ENCODE results near the gene CLCN7.
A peak's percentile ranks its signal among the peaks of the same experiment; 100 is the strongest.
"Not testable (repeated sequence)": the region's sequence is repeated elsewhere in the genome, so short reads cannot be mapped to it uniquely, and the experiment has no call there.

The CLCN7 gene

DNA sequence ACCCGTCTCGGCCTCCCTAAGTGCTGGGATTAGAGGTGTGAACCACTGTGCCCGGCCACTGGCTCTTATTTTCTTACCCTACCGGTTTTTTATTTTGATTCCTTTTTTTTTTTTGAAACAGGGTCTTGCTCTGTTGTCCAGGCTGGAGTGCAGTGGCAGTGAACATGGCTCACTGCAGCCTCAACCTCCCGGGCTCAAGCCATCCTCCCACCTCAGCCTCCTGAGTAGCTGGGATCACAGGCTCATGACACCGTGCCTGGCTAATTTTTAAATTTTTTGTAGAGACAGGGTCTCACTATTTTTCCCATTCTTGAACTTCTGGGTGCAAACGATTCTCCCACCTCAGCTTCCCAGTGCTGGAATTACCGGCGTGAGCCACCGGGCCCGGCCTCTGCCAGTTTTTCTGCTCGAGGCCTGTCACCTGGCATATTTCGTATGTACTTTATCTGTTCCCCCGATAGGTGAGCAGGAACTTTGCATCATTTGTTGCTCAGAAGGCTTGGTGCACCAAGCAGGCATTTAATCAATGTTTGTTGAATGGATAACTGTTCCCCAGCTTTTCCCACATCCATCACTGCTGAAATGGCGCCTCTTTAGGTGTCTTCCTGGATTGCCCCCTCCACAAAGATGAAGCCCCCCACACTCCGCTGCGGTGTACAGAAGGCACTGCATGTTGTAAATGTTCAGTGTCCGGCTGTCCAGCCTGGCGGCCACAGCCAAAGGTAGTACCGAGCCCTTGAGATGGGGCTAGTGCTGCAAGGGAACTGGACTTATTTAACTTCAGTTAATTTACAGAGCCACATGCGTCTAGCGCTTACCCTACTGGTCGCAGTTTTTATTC, 17.5 kb upstream of the CLCN7 start:
- Histone ChIP-seq H3K36me3 (ENCODE audit: insufficient read depth, low read length) (peaks cover 8% of the 10 kb centered on the region), H3K4me3 (ENCODE audit: low read depth in 1 of 2, low read length in 2 of 2) (peak overlapping the region; percentile 79 to 84), H3K27ac (ENCODE audit: low read depth, low read length) (peak overlapping the region; percentile 85)

DNA sequence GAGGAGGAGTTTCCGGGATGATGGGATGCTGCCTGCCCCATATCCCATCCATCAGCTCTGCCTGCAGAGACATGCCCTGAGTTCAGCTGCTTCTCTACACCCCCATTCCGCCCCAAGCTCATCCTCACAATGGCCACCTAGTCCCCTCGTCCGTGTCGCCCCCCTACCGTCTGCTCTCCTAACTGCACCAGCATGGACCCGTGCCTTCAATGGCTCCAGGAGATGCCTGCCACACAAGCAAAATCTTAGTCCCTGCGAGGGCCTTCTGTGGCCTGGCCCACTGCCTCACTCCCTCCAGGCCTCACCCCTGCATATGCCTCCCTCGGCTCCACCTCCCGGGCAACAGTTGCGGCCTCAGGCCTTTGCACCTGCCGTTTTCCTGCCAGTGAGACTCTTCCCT, 16.5 kb upstream of the CLCN7 start:
- Histone ChIP-seq H3K36me3 (ENCODE audit: insufficient read depth, low read length) (no peaks in the 10 kb centered on the region), H3K4me1 (ENCODE audit: insufficient read depth, low read length) (peaks cover 21% of the 10 kb centered on the region), H3K27me3 (ENCODE audit: control insufficient read depth in 1 of 2, insufficient read depth in 2 of 2, low read length in 2 of 2) (no peaks in the 10 kb centered on the region), H3K27ac (ENCODE audit: low read depth, low read length) (no peak overlapping the region), H3K4me3 (ENCODE audit: low read depth in 1 of 2, low read length in 2 of 2) (no peak overlapping the region), H3K9me3 (ENCODE audit: low read length) (no peaks in the 10 kb centered on the region), H3K9ac (ENCODE audit: low read length) (no peak overlapping the region)

More for the DNA sequence above, 17.5 kb upstream of the CLCN7 start:
- Histone ChIP-seq H3K4me1 (ENCODE audit: insufficient read depth, low read length) (peaks cover 21% of the 10 kb centered on the region), H3K9ac (ENCODE audit: low read length) (no peak overlapping the region), H3K27me3 (ENCODE audit: control insufficient read depth in 1 of 2, insufficient read depth in 2 of 2, low read length in 2 of 2) (no peaks in the 10 kb centered on the region), H3K9me3 (ENCODE audit: low read length) (no peaks in the 10 kb centered on the region)

DNA sequence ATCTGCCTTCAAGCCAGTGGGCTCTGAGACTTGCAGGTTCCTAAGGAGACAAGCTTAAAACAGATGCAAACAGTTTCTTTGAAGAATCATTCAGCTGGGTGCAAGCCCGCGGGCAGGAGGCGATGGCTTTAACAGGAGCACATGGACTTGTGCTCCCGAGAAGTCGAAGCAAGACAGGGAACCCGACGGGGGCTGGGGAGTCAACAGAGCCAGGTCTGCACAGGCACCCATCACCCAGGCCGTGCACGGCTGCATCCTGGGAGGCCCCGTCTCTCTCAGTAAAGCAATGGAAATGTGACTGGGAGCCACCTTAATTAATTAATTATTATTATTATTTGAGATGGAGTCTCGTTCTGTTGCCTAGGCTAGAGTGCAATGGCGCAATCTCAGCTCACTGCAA, 14.2 kb upstream of the CLCN7 start:
- no peak overlapping the region for H3K27ac ChIP-seq (ENCODE audit: low read depth, low read length)
- peaks cover 10% of the 10 kb centered on the region for H3K4me1 ChIP-seq (ENCODE audit: insufficient read depth, low read length)

DNA sequence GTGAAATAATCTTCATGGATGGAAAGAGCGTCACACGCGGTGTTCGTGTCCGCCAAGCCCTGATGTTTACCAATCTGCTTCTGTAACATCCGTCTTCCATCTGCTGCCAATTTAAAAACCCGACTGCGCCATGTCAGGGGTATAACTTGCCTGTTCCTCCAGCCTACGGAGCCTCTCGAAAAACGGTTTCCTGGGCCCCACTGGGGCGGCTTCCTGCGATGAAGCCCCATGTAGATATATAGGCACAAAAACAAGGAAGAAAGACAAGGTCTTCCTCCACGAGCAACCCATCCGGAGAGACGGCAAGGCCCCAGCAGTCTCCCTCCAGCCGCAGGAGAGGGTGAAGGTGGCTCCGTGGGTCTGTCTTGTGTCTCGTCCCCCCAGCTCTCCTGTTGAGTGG, 13.8 kb upstream of the CLCN7 start, which contains the start of gene PTX4:
Gene PTX4, minus strand, starts transcription at position 326 of the 400 bp plus-strand sequence. Its CDS starts 35 bp downstream, at position 291.
- H3K27me3 ChIP-seq (ENCODE audit: control insufficient read depth in 1 of 2, insufficient read depth in 2 of 2, low read length in 2 of 2) = no peaks in the 10 kb centered on the region
- H3K4me3 ChIP-seq (ENCODE audit: low read depth in 1 of 2, low read length in 2 of 2) = no peak within 1 kb of the TSS
- H3K9me3 ChIP-seq (ENCODE audit: low read length) = no peaks in the 10 kb centered on the region
- peaks cover 7% of the 10 kb centered on the region for H3K4me1 ChIP-seq (ENCODE audit: insufficient read depth, low read length)
- H3K27ac ChIP-seq (ENCODE audit: low read depth, low read length) = no peak within 1 kb of the TSS
- H3K9ac ChIP-seq (ENCODE audit: low read length) = no peak within 1 kb of the TSS
- no peaks in the 10 kb centered on the region for H3K36me3 ChIP-seq (ENCODE audit: insufficient read depth, low read length)

More for the DNA sequence above, 14.2 kb upstream of the CLCN7 start:
- Histone ChIP-seq H3K9me3 (ENCODE audit: low read length) (no peaks in the 10 kb centered on the region), H3K9ac (ENCODE audit: low read length) (no peak overlapping the region), H3K27me3 (ENCODE audit: control insufficient read depth in 1 of 2, insufficient read depth in 2 of 2, low read length in 2 of 2) (no peaks in the 10 kb centered on the region), H3K4me3 (ENCODE audit: low read depth in 1 of 2, low read length in 2 of 2) (no peak overlapping the region), H3K36me3 (ENCODE audit: insufficient read depth, low read length) (no peaks in the 10 kb centered on the region)

DNA sequence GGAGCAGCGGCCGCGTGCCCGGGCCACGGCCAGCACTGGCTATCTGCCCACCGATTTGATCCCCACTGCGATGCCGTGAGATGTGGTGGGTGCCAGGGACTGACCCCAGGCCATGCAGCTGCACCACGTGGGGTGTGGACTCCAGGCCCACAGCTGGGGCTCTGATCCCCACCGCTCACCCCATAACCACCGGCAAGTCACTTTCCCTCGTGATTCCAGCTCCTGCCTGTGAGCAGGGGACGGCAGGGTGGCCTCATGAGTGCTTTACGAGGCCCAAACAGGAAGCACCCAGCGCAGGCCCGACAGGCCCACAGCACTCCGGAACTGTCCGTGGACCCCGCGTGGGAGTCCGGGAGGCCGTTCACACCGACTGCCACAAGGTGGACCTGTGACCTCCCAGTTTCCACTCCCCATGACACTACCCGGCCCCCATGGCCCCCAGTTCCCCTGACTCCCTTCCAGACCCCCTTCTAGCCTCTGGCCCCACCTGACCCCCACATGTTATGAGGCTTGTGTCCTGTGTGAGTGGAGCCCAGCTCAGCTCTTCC, 13.3 kb upstream of the CLCN7 start:
- Histone ChIP-seq H3K4me3 (ENCODE audit: low read depth in 1 of 2, low read length in 2 of 2) (no peak overlapping the region), H3K27ac (ENCODE audit: low read depth, low read length) (no peak overlapping the region), H3K9ac (ENCODE audit: low read length) (no peak overlapping the region), H3K9me3 (ENCODE audit: low read length) (no peaks in the 10 kb centered on the region), H3K4me1 (ENCODE audit: insufficient read depth, low read length) (peaks cover 7% of the 10 kb centered on the region), H3K36me3 (ENCODE audit: insufficient read depth, low read length) (no peaks in the 10 kb centered on the region), H3K27me3 (ENCODE audit: control insufficient read depth in 1 of 2, insufficient read depth in 2 of 2, low read length in 2 of 2) (no peaks in the 10 kb centered on the region)

DNA sequence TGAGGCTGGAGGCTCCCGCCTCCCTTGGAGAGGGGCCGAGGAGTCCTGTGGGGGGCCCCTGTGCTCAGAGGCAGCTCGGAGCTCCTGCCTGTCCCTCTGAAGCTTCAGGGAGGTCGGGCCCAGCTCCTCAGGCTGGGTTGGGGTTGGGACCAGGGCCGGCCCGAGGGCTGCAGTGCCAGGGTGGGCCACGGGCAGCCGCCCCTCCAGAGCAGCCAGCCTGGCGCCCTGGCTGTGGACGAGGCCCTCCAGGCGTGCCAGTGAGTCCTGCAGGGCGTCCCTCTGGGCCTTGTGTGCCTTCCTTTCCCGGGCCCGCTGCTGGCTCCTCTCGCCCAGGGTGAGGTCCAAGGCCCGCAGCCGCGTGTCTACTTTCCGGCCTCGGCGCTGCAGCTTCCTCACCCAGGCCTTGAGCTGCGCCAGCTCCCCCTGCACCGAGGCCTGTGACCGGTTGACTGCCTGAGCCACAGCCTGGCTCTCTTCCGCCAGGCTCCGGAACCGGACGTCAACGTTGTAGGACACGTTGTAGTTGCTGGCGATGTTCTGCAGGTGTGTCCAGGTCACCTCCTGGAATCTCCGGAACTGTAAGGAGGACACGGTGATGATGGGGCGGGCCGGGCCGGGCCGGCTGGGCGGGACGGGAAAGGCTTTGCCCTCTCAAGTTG, 12.7 kb upstream of the CLCN7 start:
- H3K9me3 ChIP-seq (ENCODE audit: low read length) = no peaks in the 10 kb centered on the region
- H3K4me1 ChIP-seq (ENCODE audit: insufficient read depth, low read length) = peaks cover 3% of the 10 kb centered on the region
- H3K4me3 ChIP-seq (ENCODE audit: low read depth in 1 of 2, low read length in 2 of 2) = no peak overlapping the region
- no peaks in the 10 kb centered on the region for H3K27me3 ChIP-seq (ENCODE audit: control insufficient read depth in 1 of 2, insufficient read depth in 2 of 2, low read length in 2 of 2)
- H3K27ac ChIP-seq (ENCODE audit: low read depth, low read length) = no peak overlapping the region
- no peak overlapping the region for H3K9ac ChIP-seq (ENCODE audit: low read length)
- H3K36me3 ChIP-seq (ENCODE audit: insufficient read depth, low read length) = no peaks in the 10 kb centered on the region

DNA sequence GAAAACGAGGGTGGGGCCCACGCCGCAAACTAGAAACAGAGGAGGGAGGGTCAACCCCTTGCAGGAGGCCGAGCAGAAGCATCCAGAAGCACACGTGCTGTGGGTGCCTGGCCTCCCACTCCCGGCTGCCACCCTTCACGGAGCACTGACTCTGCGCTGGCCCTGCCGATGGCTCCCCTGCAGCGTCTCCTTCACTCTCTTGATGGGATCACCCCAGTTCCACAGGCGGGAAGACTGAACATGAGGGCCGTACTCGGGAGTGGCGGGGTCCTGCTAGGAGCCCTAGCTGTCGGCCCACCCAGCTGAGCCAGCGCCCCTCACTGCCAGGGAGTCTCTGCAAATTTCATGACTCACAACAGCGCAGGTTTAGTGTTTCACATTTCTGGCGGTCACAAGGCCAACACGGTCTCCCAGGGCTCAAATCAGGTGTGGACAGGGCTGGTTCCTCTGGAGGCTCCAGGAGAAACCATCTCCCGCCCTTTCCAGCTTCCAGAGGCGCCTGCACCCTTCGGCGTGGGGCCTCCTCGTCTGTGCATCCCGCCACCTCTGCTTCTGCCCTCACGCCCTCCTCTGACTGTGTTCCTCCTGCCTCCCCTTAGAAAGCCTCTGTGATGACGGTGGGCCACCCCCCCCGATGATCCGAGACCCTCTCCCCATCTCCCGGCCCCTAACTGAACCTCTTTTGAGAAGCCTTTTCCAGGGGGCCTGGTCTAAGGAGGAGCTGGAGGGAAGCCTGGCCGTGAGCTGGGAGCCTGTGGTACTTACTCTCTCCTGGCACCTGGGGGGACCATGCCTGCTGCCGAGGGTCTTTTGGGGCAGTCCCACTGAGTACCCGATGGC, 11.9 kb upstream of the CLCN7 start:
- Histone ChIP-seq H3K4me1 (ENCODE audit: insufficient read depth, low read length) (no peaks in the 10 kb centered on the region), H3K27ac (ENCODE audit: low read depth, low read length) (no peak overlapping the region), H3K36me3 (ENCODE audit: insufficient read depth, low read length) (no peaks in the 10 kb centered on the region), H3K9me3 (ENCODE audit: low read length) (no peaks in the 10 kb centered on the region), H3K27me3 (ENCODE audit: control insufficient read depth in 1 of 2, insufficient read depth in 2 of 2, low read length in 2 of 2) (no peaks in the 10 kb centered on the region), H3K9ac (ENCODE audit: low read length) (no peak overlapping the region), H3K4me3 (ENCODE audit: low read depth in 1 of 2, low read length in 2 of 2) (no peak overlapping the region)

DNA sequence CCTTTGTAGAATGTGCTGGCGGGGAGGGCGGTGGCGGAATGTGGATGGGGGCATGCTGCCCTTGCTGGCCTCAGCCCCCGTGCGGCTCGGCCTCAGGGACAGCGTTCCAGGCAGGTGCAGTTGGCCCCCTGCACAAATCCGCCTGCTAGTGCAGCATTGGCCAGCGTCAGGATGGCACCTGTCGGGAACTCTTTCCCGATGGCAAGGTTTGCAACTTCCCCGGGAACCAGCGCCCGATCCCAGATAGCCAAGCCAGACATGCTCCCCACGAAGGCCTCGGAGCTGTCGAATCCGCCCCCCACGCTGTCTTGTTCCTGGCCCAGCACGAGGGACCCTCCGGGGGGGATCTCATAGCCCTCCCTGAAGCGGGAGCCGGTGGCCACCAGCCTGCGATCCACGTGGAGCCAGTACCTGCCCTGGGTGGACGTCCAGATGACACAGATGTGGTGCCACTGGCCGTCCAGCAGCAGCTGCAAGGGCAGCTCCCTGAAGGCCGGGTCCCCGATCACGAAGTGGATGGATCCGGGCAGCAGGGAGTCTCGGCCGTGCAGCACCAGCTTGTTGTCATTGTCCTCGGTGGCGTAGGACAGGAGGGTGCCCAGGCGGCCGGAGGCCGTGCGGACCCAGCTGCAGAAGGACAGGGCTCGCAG, 11.1 kb upstream of the CLCN7 start:
- H3K27ac ChIP-seq (ENCODE audit: low read depth, low read length) = no peak overlapping the region
- no peaks in the 10 kb centered on the region for H3K36me3 ChIP-seq (ENCODE audit: insufficient read depth, low read length)
- H3K9ac ChIP-seq (ENCODE audit: low read length) = no peak overlapping the region
- no peaks in the 10 kb centered on the region for H3K9me3 ChIP-seq (ENCODE audit: low read length)
- H3K27me3 ChIP-seq (ENCODE audit: control insufficient read depth in 1 of 2, insufficient read depth in 2 of 2, low read length in 2 of 2) = no peaks in the 10 kb centered on the region
- H3K4me3 ChIP-seq (ENCODE audit: low read depth in 1 of 2, low read length in 2 of 2) = no peak overlapping the region
- no peaks in the 10 kb centered on the region for H3K4me1 ChIP-seq (ENCODE audit: insufficient read depth, low read length)

DNA sequence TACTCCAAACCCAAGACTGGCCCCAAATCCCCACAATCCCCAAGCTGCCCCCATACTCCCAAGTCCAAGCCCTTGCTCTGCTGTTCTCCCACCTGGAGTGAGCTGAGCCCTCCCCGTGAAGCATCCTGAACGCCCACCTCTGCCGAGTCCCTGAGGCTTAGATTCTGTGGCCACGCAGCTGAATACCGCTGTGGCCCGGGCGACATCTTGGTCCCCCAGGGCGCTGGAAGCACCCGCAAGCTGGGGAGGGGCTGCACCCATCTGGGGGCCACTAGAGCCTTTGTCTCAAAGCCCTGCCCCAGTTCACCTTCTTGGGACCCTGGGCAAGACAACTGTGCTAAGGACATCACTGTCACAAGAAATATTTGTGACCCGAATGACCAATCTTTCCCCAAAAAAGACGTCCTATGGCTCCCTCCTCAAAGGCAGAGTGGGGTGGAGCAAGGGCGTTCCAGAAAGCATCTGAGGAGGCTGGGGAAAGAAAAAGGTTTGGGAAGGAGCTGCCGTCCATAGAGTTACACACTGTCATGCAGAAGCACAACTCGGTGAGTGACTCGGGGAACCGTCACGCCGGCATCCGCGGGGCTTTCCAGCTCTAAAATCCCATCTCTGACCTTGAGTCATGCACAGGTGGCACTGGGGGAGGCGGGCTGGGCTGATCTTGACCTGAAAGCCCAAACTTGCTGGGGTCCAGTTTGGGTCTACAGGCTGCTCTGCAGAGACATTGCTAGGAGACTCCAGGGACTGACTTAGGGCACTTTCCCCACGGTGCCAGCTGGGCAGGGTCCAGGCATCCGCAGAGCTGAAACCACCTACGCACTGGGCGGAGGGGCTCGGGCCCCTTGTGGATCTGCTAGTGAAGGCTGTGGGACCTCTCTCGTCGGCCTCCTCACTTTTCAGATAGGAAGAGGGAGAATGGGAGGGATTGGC, 7.3 kb upstream of the CLCN7 start:
- H3K4me3 ChIP-seq (ENCODE audit: low read depth in 1 of 2, low read length in 2 of 2) = no peak overlapping the region
- H3K9ac ChIP-seq (ENCODE audit: low read length) = no peak overlapping the region
- H3K9me3 ChIP-seq (ENCODE audit: low read length) = no peaks in the 10 kb centered on the region
- H3K36me3 ChIP-seq (ENCODE audit: insufficient read depth, low read length) = no peaks in the 10 kb centered on the region
- no peaks in the 10 kb centered on the region for H3K4me1 ChIP-seq (ENCODE audit: insufficient read depth, low read length)
- no peaks in the 10 kb centered on the region for H3K27me3 ChIP-seq (ENCODE audit: control insufficient read depth in 1 of 2, insufficient read depth in 2 of 2, low read length in 2 of 2)
- H3K27ac ChIP-seq (ENCODE audit: low read depth, low read length) = no peak overlapping the region

DNA sequence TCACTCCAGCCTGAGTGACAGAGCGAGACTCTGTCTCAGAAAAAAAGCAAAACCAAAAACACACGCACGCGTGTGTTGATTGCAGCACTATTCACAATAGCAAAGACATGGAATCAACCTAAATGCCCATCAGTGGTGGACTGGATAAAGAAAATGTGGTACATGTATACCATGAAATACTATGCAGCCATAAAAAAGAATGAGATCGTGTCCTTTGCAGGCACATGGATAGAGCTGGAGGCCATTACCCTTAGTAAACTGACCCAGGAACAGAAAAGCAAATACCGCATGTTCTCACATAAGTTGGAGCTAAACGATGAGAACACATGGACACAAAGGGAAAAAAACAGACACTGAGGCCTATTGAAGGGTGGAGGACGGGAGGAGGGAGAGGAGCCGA, 4.1 kb upstream of the CLCN7 start:
- not testable (repeated sequence) for H3K36me3 ChIP-seq (ENCODE audit: insufficient read depth, low read length)

More for the DNA sequence above, 4.1 kb upstream of the CLCN7 start:
- not testable (repeated sequence) for H3K4me3 ChIP-seq (ENCODE audit: low read depth in 1 of 2, low read length in 2 of 2); H3K27ac ChIP-seq (ENCODE audit: low read depth, low read length); H3K27me3 ChIP-seq (ENCODE audit: control insufficient read depth in 1 of 2, insufficient read depth in 2 of 2, low read length in 2 of 2); H3K9ac ChIP-seq (ENCODE audit: low read length); H3K9me3 ChIP-seq (ENCODE audit: low read length)
- H3K4me1 ChIP-seq (ENCODE audit: insufficient read depth, low read length) = peaks cover 12% of the 10 kb centered on the region

Measured in muscle layer of colon (tissue), 2 donors.